ENCODE data around the gene DST. TPM values are rescaled to one million over a fixed set of nuclear protein-coding genes. Genes with fewer than 3 reads are reported as not detected.

The DST gene
- total RNA-seq, 1 donor from 2014 or later = 147 TPM

GRCh38 chr6:56620229-56620868 is 22.3 kb downstream of the DST start:
- ATAC-seq = no peak

- ATAC-seq = no peak
Observed at GRCh38 chr6:56618050-56618449, 24.6 kb downstream of the DST start.

GRCh38 chr6:56616967-56617366 is 25.7 kb downstream of the DST start:
- ATAC-seq = no peak

GRCh38 chr6:56613247-56613851 is 29.3 kb downstream of the DST start:
- no peak for ATAC-seq

- ATAC-seq = no peak
Observed at GRCh38 chr6:56608332-56608731, 34.4 kb downstream of the DST start.

GRCh38 chr6:56607111-56607752 is 35.5 kb downstream of the DST start:
- no peak for ATAC-seq

- no peak for ATAC-seq
Observed at GRCh38 chr6:56605435-56605834, 37.3 kb downstream of the DST start.

GRCh38 chr6:56604186-56604585 is 38.5 kb downstream of the DST start:
- no peak for ATAC-seq

- no peak for ATAC-seq
Observed at GRCh38 chr6:56601390-56601789, 41.3 kb downstream of the DST start.

- ATAC-seq = peak; percentile 91
Observed at GRCh38 chr6:56595490-56596122, 47.1 kb downstream of the DST start.

- ATAC-seq = peak; percentile 44
Observed at GRCh38 chr6:56594699-56595098, 48.0 kb downstream of the DST start.

- ATAC-seq = no peak
Observed at GRCh38 chr6:56593801-56594318, 48.8 kb downstream of the DST start.

- no peak for ATAC-seq
Observed at GRCh38 chr6:56582236-56582635, 60.5 kb downstream of the DST start.

GRCh38 chr6:56581296-56581925 is 61.3 kb downstream of the DST start:
- no peak for ATAC-seq

GRCh38 chr6:56580271-56580670 is 62.4 kb downstream of the DST start:
- ATAC-seq = no peak

- ATAC-seq = no peak
Observed at GRCh38 chr6:56579155-56579851, 63.4 kb downstream of the DST start.

- ATAC-seq = no peak
Observed at GRCh38 chr6:56575736-56576135, 67.0 kb downstream of the DST start.

- ATAC-seq = no peak
Observed at GRCh38 chr6:56574292-56574691, 68.4 kb downstream of the DST start.

- no peak for ATAC-seq
Observed at GRCh38 chr6:56573624-56574023, 69.1 kb downstream of the DST start.

- no peak for ATAC-seq
Observed at GRCh38 chr6:56572788-56573471, 69.8 kb downstream of the DST start.

- ATAC-seq = no peak
Observed at GRCh38 chr6:56571605-56572004, 71.1 kb downstream of the DST start.

Data from esophagus mucosa (tissue), 1 donor.